ENCODE measurements around the gene KIFC3.
"Not testable (repeated sequence)": the region's sequence is repeated elsewhere in the genome, so short reads cannot be mapped to it uniquely, and the experiment has no call there.

Gene KIFC3

GRCh38 chr16:57801098-57801808 is 1.0 kb downstream of the KIFC3 start:
- Histone ChIP-seq H3K27me3 (ENCODE audit: insufficient read depth, low read length) (peaks cover 7% of the 10 kb centered on the region), H3K36me3 (ENCODE audit: insufficient read depth, low read length) (no peaks in the 10 kb centered on the region), H3K9ac (ENCODE audit: low read depth, low read length) (peak overlapping the region; percentile 48), H3K9me3 (ENCODE audit: insufficient read depth, low read depth, low read length) (no peaks in the 10 kb centered on the region), H3K4me1 (ENCODE audit: insufficient read depth, low read length) (peaks cover 46% of the 10 kb centered on the region), H3K27ac (ENCODE audit: low read depth, low read length) (no peak overlapping the region), H3K4me3 (ENCODE audit: low read length) (peak overlapping the region; percentile 66)
- WGBS: 33% methylated on average over 5 of the region's 5 CpGs

GRCh38 chr16:57800200-57801097 is 1.8 kb downstream of the KIFC3 start:
- Histone ChIP-seq H3K4me3 (ENCODE audit: low read length) (no peak overlapping the region), H3K4me1 (ENCODE audit: insufficient read depth, low read length) (peaks cover 46% of the 10 kb centered on the region), H3K9me3 (ENCODE audit: insufficient read depth, low read depth, low read length) (no peaks in the 10 kb centered on the region), H3K27ac (ENCODE audit: low read depth, low read length) (no peak overlapping the region), H3K27me3 (ENCODE audit: insufficient read depth, low read length) (peaks cover 7% of the 10 kb centered on the region), H3K36me3 (ENCODE audit: insufficient read depth, low read length) (no peaks in the 10 kb centered on the region), H3K9ac (ENCODE audit: low read depth, low read length) (no peak overlapping the region)
- 82% methylated on average over 12 of the region's 12 CpGs for WGBS

GRCh38 chr16:57799600-57800199 is 2.6 kb downstream of the KIFC3 start:
- no peak overlapping the region for H3K27ac ChIP-seq (ENCODE audit: low read depth, low read length)
- H3K4me1 ChIP-seq (ENCODE audit: insufficient read depth, low read length): peaks cover 46% of the 10 kb centered on the region
- no peaks in the 10 kb centered on the region for H3K36me3 ChIP-seq (ENCODE audit: insufficient read depth, low read length)
- WGBS: 63% methylated on average over 4 of the region's 5 CpGs
- H3K9me3 ChIP-seq (ENCODE audit: insufficient read depth, low read depth, low read length): no peaks in the 10 kb centered on the region
- peaks cover 7% of the 10 kb centered on the region for H3K27me3 ChIP-seq (ENCODE audit: insufficient read depth, low read length)
- no peak overlapping the region for H3K4me3 ChIP-seq (ENCODE audit: low read length)
- H3K9ac ChIP-seq (ENCODE audit: low read depth, low read length): no peak overlapping the region

GRCh38 chr16:57798953-57799599 is 3.2 kb downstream of the KIFC3 start:
- H3K4me1 ChIP-seq (ENCODE audit: insufficient read depth, low read length): peaks cover 46% of the 10 kb centered on the region
- WGBS: 88% methylated on average over 6 of the region's 6 CpGs
- H3K27ac ChIP-seq (ENCODE audit: low read depth, low read length): no peak overlapping the region
- H3K36me3 ChIP-seq (ENCODE audit: insufficient read depth, low read length): no peaks in the 10 kb centered on the region
- H3K9me3 ChIP-seq (ENCODE audit: insufficient read depth, low read depth, low read length): no peaks in the 10 kb centered on the region
- no peak overlapping the region for H3K9ac ChIP-seq (ENCODE audit: low read depth, low read length)
- no peak overlapping the region for H3K4me3 ChIP-seq (ENCODE audit: low read length)
- peaks cover 7% of the 10 kb centered on the region for H3K27me3 ChIP-seq (ENCODE audit: insufficient read depth, low read length)

- H3K4me3 ChIP-seq (ENCODE audit: low read length): peak overlapping the region; percentile 29
- peaks cover 2% of the 10 kb centered on the region; the same call in 1 of the 2 replicates for H3K36me3 ChIP-seq (ENCODE audit: insufficient read depth, low read length)
- 58% methylated on average over 16 of the region's 16 CpGs for WGBS
- H3K9ac ChIP-seq (ENCODE audit: low read depth, low read length): no peak overlapping the region
- H3K4me1 ChIP-seq (ENCODE audit: insufficient read depth, low read length): peaks cover 42% of the 10 kb centered on the region
- H3K27me3 ChIP-seq (ENCODE audit: insufficient read depth, low read length): peaks cover 7% of the 10 kb centered on the region
- H3K27ac ChIP-seq (ENCODE audit: low read depth, low read length): no peak overlapping the region
- H3K9me3 ChIP-seq (ENCODE audit: insufficient read depth, low read depth, low read length): no peaks in the 10 kb centered on the region
Measured at GRCh38 chr16:57798267-57798810, 4.0 kb downstream of the KIFC3 start.

- Histone ChIP-seq H3K36me3 (ENCODE audit: insufficient read depth, low read length) (peaks cover 2% of the 10 kb centered on the region; the same call in 1 of the 2 replicates), H3K27ac (ENCODE audit: low read depth, low read length) (no peak overlapping the region), H3K27me3 (ENCODE audit: insufficient read depth, low read length) (peaks cover 7% of the 10 kb centered on the region), H3K9me3 (ENCODE audit: insufficient read depth, low read depth, low read length) (no peaks in the 10 kb centered on the region), H3K4me3 (ENCODE audit: low read length) (peak overlapping the region; percentile 29), H3K4me1 (ENCODE audit: insufficient read depth, low read length) (peaks cover 35% of the 10 kb centered on the region), H3K9ac (ENCODE audit: low read depth, low read length) (no peak overlapping the region)
- 46% methylated on average over 42 of the region's 42 CpGs for WGBS
Measured at GRCh38 chr16:57797526-57798266, 4.6 kb downstream of the KIFC3 start.

GRCh38 chr16:57797216-57797525 is 5.1 kb downstream of the KIFC3 start:
- Histone ChIP-seq H3K36me3 (ENCODE audit: insufficient read depth, low read length) (peaks cover 5% of the 10 kb centered on the region; the same call in 1 of the 2 replicates), H3K4me1 (ENCODE audit: insufficient read depth, low read length) (peaks cover 33% of the 10 kb centered on the region), H3K9ac (ENCODE audit: low read depth, low read length) (no peak overlapping the region), H3K4me3 (ENCODE audit: low read length) (no peak overlapping the region), H3K9me3 (ENCODE audit: insufficient read depth, low read depth, low read length) (no peaks in the 10 kb centered on the region), H3K27ac (ENCODE audit: low read depth, low read length) (no peak overlapping the region), H3K27me3 (ENCODE audit: insufficient read depth, low read length) (peaks cover 7% of the 10 kb centered on the region)
- 89% methylated on average over 13 of the region's 13 CpGs for WGBS

GRCh38 chr16:57796014-57796413 is 6.3 kb downstream of the KIFC3 start:
- not testable (repeated sequence) for H3K27me3 ChIP-seq (ENCODE audit: insufficient read depth, low read length); H3K36me3 ChIP-seq (ENCODE audit: insufficient read depth, low read length); H3K9me3 ChIP-seq (ENCODE audit: insufficient read depth, low read depth, low read length); H3K4me3 ChIP-seq (ENCODE audit: low read length); H3K9ac ChIP-seq (ENCODE audit: low read depth, low read length); H3K27ac ChIP-seq (ENCODE audit: low read depth, low read length)
- H3K4me1 ChIP-seq (ENCODE audit: insufficient read depth, low read length): peaks cover 27% of the 10 kb centered on the region
- WGBS: 92% methylated on average over 5 of the region's 5 CpGs

GRCh38 chr16:57795431-57795878 is 6.8 kb downstream of the KIFC3 start:
- H3K9me3 ChIP-seq (ENCODE audit: insufficient read depth, low read depth, low read length): no peaks in the 10 kb centered on the region
- H3K27ac ChIP-seq (ENCODE audit: low read depth, low read length): no peak overlapping the region
- peaks cover 21% of the 10 kb centered on the region for H3K4me1 ChIP-seq (ENCODE audit: insufficient read depth, low read length)
- peaks cover 4% of the 10 kb centered on the region; the same call in 1 of the 2 replicates for H3K27me3 ChIP-seq (ENCODE audit: insufficient read depth, low read length)
- H3K9ac ChIP-seq (ENCODE audit: low read depth, low read length): no peak overlapping the region
- H3K36me3 ChIP-seq (ENCODE audit: insufficient read depth, low read length): peaks cover 6% of the 10 kb centered on the region; the same call in 1 of the 2 replicates
- H3K4me3 ChIP-seq (ENCODE audit: low read length): no peak overlapping the region
- 50% methylated on average over 9 of the region's 9 CpGs for WGBS

- H3K4me3 ChIP-seq (ENCODE audit: low read length): no peak overlapping the region
- H3K36me3 ChIP-seq (ENCODE audit: insufficient read depth, low read length): peaks cover 11% of the 10 kb centered on the region; the same call in 1 of the 2 replicates
- 88% methylated on average over 18 of the region's 18 CpGs for WGBS
- H3K27ac ChIP-seq (ENCODE audit: low read depth, low read length): no peak overlapping the region
- peaks cover 18% of the 10 kb centered on the region for H3K4me1 ChIP-seq (ENCODE audit: insufficient read depth, low read length)
- H3K27me3 ChIP-seq (ENCODE audit: insufficient read depth, low read length): no peaks in the 10 kb centered on the region
- H3K9me3 ChIP-seq (ENCODE audit: insufficient read depth, low read depth, low read length): no peaks in the 10 kb centered on the region
- H3K9ac ChIP-seq (ENCODE audit: low read depth, low read length): no peak overlapping the region
Measured at GRCh38 chr16:57794849-57795430, 7.4 kb downstream of the KIFC3 start.

Data from HUES64 (cell line).